SJSA1 (cell line): ENCODE results near the gene HOXB13. TPM values are rescaled to one million over a fixed set of nuclear protein-coding genes. Genes with fewer than 3 reads are reported as not detected.

ENCODE experiments used
- DNase-seq, 2 experiments: peaks; one replicate each; pipeline ENCODE4 v3.0.0-alpha.2; 2015 to 2020; ENCODE audit warnings: low spot score in 2 of 2, low read depth in 1 of 2
- H3K27ac ChIP-seq: fragments of 250-450 bp; sonication (Bioruptor Pico); 2 replicates; pipeline ENCODE4 v1.5.1; 2020; ENCODE audit warnings: mild to moderate bottlenecking, moderate library complexity
- H3K27me3 ChIP-seq: fragments of 250-450 bp; sonication (Bioruptor Pico); replicated peaks from 2 replicates; pipeline ENCODE4 v1.5.1; 2020; ENCODE audit warnings: mild to moderate bottlenecking, moderate library complexity
- H3K36me3 ChIP-seq: fragments of 250-450 bp; sonication (Bioruptor Pico); 2 replicates; pipeline ENCODE4 v1.5.1; 2020; ENCODE audit warnings: mild to moderate bottlenecking
- H3K4me1 ChIP-seq: fragments of 250-450 bp; sonication (Bioruptor Pico); replicated peaks from 2 replicates; pipeline ENCODE4 v1.6.1; 2021; ENCODE audit warnings: mild to moderate bottlenecking
- H3K4me3 ChIP-seq: fragments of 250-450 bp; sonication (Bioruptor Pico); 2 replicates; pipeline ENCODE4 v1.5.1; 2020; ENCODE audit warnings: mild to moderate bottlenecking
- H3K9me3 ChIP-seq: fragments of 250-450 bp; sonication (Bioruptor Pico); replicated peaks from 2 replicates; pipeline ENCODE4 v1.5.1; 2020; ENCODE audit warnings: mild to moderate bottlenecking
- total RNA-seq: library from RNA; depleted of rRNA; stranded (reverse); fragments of >200 nt; shearing (Covaris generic); gene quantifications from 2 replicates; pipeline ENCODE4 v1.2.3, GENCODE V29; 2014

HOXB13 gene
- total RNA-seq, 1 experiment from 2014 or later: not detected

- H3K27ac ChIP-seq: no peak overlapping the region
- no peak for DNase-seq
- no peaks in the 10 kb centered on the region for H3K9me3 ChIP-seq
Measured at GRCh38 chr17:48726114-48726915, 2.2 kb downstream of the HOXB13 start.

GRCh38 chr17:48725288-48726064, 3.1 kb downstream of the HOXB13 start:
- Histone ChIP-seq H3K9me3 (no peaks in the 10 kb centered on the region), H3K4me1 (peaks cover 9% of the 10 kb centered on the region), H3K4me3 (no peak overlapping the region), H3K27ac (no peak overlapping the region), H3K27me3 (peaks cover 98% of the 10 kb centered on the region), H3K36me3 (no peaks in the 10 kb centered on the region)
- DNase-seq: no peak

More at GRCh38 chr17:48726114-48726915, 2.2 kb downstream of the HOXB13 start:
- Histone ChIP-seq H3K36me3 (no peaks in the 10 kb centered on the region), H3K27me3 (peaks cover 95% of the 10 kb centered on the region), H3K4me1 (peaks cover 9% of the 10 kb centered on the region), H3K4me3 (no peak overlapping the region)

GRCh38 chr17:48725004-48725287, 3.6 kb downstream of the HOXB13 start:
- Histone ChIP-seq H3K27me3 (peaks cover 98% of the 10 kb centered on the region), H3K27ac (no peak overlapping the region), H3K4me3 (no peak overlapping the region), H3K9me3 (no peaks in the 10 kb centered on the region), H3K36me3 (no peaks in the 10 kb centered on the region), H3K4me1 (peaks cover 9% of the 10 kb centered on the region)
- no peak for DNase-seq

GRCh38 chr17:48724251-48725003, 4.1 kb downstream of the HOXB13 start:
- no peak overlapping the region for H3K4me3 ChIP-seq
- no peaks in the 10 kb centered on the region for H3K9me3 ChIP-seq
- peaks cover 98% of the 10 kb centered on the region for H3K27me3 ChIP-seq

GRCh38 chr17:48723423-48724250, 4.9 kb downstream of the HOXB13 start:
- H3K4me3 ChIP-seq: no peak overlapping the region
- peaks cover 7% of the 10 kb centered on the region for H3K9me3 ChIP-seq
- H3K27ac ChIP-seq: no peak overlapping the region
- no peak for DNase-seq
- H3K36me3 ChIP-seq: no peaks in the 10 kb centered on the region
- H3K4me1 ChIP-seq: peaks cover 7% of the 10 kb centered on the region
- peaks cover 100% of the 10 kb centered on the region for H3K27me3 ChIP-seq

More at GRCh38 chr17:48724251-48725003, 4.1 kb downstream of the HOXB13 start:
- H3K4me1 ChIP-seq: peaks cover 9% of the 10 kb centered on the region
- peak; percentile 40 to 82 for DNase-seq
- H3K36me3 ChIP-seq: no peaks in the 10 kb centered on the region
- no peak overlapping the region for H3K27ac ChIP-seq

GRCh38 chr17:48722915-48723422, 5.6 kb downstream of the HOXB13 start, which contains the start of gene PRAC2:
Gene PRAC2 (plus strand): TSS chr17:48723185. CDS start chr17:48724411, 1,226 bp downstream.
- H3K4me1 ChIP-seq: peaks cover under 1% of the 10 kb centered on the region; the same call in 1 of the 2 replicates
- peaks cover 7% of the 10 kb centered on the region for H3K9me3 ChIP-seq
- H3K36me3 ChIP-seq: no peaks in the 10 kb centered on the region
- H3K27me3 ChIP-seq: peaks cover 99% of the 10 kb centered on the region
- no peak within 1 kb of the TSS for H3K4me3 ChIP-seq
- DNase-seq: no peak
- H3K27ac ChIP-seq: no peak within 1 kb of the TSS

GRCh38 chr17:48722201-48722907, 6.2 kb downstream of the HOXB13 start, which contains the start of gene PRAC1:
Gene PRAC1 (minus strand): TSS chr17:48722518. CDS start chr17:48722392, 126 bp downstream.
- H3K4me1 ChIP-seq: no peaks in the 10 kb centered on the region
- no peaks in the 10 kb centered on the region for H3K36me3 ChIP-seq
- no peak for DNase-seq
- H3K9me3 ChIP-seq: peaks cover 7% of the 10 kb centered on the region
- no peak within 1 kb of the TSS for H3K4me3 ChIP-seq
- H3K27ac ChIP-seq: no peak within 1 kb of the TSS
- peaks cover 97% of the 10 kb centered on the region for H3K27me3 ChIP-seq

GRCh38 chr17:48721009-48721402, 7.5 kb downstream of the HOXB13 start:
- H3K4me3 ChIP-seq: no peak overlapping the region
- H3K4me1 ChIP-seq: no peaks in the 10 kb centered on the region
- H3K27ac ChIP-seq: no peak overlapping the region
- H3K27me3 ChIP-seq: peaks cover 97% of the 10 kb centered on the region
- H3K36me3 ChIP-seq: no peaks in the 10 kb centered on the region
- DNase-seq: no peak
- peaks cover 7% of the 10 kb centered on the region for H3K9me3 ChIP-seq

- Histone ChIP-seq H3K4me1 (no peaks in the 10 kb centered on the region), H3K27ac (no peak overlapping the region), H3K27me3 (peaks cover 97% of the 10 kb centered on the region), H3K9me3 (peaks cover 7% of the 10 kb centered on the region), H3K36me3 (no peaks in the 10 kb centered on the region), H3K4me3 (no peak overlapping the region)
- DNase-seq: no peak
Measured at GRCh38 chr17:48720266-48721008, 8.1 kb downstream of the HOXB13 start.

- no peak for DNase-seq
Measured at GRCh38 chr17:48719642-48720265, 8.8 kb downstream of the HOXB13 start.

GRCh38 chr17:48718761-48719641, 9.5 kb downstream of the HOXB13 start:
- Histone ChIP-seq H3K9me3 (peaks cover 7% of the 10 kb centered on the region), H3K4me3 (no peak overlapping the region), H3K36me3 (no peaks in the 10 kb centered on the region), H3K27me3 (peaks cover 96% of the 10 kb centered on the region), H3K27ac (no peak overlapping the region), H3K4me1 (no peaks in the 10 kb centered on the region)
- no peak for DNase-seq

More at GRCh38 chr17:48719642-48720265, 8.8 kb downstream of the HOXB13 start:
- peaks cover 7% of the 10 kb centered on the region for H3K9me3 ChIP-seq
- no peak overlapping the region for H3K27ac ChIP-seq
- no peaks in the 10 kb centered on the region for H3K4me1 ChIP-seq
- no peak overlapping the region for H3K4me3 ChIP-seq
- no peaks in the 10 kb centered on the region for H3K36me3 ChIP-seq
- peaks cover 97% of the 10 kb centered on the region for H3K27me3 ChIP-seq
